ENCODE measurements around the gene FAM72A.
"Not testable (repeated sequence)": the region's sequence is repeated elsewhere in the genome, so short reads cannot be mapped to it uniquely, and the experiment has no call there.

The FAM72A gene

DNA sequence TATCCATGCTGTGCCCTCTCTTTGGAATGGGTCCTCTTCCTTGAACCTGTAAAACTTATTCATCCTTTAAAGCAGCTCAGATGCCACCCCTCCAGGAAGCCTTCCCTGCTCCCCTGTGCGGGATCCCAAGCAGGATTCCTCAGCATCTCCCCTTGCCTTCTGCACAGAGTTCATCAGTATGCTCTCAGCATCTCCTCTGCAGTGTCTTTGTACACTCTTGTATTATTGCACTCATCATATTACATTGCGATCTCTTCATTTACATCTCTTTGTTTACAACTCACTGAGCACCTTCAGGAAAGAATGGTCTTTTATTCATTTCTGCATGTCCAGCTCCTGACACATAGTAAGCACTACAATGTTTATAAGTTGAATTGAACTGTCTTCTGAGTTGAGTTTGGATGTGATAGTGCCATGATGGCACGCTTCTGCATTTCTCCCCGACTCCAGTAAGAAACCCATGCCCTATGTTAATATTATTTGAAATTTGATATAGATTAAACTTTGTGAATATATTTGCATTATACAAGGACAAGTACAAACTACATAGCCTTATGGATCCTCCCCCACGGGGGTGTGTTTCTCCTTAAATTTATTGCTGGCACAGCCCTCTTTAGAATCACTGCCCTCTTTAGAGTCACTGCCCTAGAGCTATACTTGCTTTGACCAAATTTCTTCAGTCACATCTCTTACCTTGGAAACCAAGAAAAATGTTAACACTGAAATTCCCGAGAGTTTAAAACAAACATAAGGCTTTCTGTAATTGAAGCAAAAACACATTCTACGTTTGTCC lies 13.2 kb upstream of the FAM72A start:
- not testable (repeated sequence) for DNase-seq

DNA sequence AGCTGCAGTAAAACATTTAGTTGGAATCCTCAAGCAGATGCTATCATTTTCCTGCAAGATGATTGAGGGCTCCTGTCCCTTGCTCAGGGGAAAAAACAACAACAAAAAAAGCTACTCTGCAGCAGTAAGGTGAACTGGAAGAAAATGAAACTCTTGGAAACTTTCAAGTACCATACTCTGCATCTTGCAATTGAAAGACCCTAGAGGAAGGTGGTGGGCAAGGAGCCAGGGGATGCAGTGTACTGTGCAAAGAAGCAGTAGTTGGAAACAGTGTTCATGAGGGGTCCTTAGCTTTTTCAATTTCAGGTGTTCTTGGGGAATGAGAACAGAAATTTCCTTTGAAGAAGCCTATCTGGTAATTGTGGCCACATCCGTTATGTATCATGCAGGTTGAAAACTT lies 8.2 kb upstream of the FAM72A start:
- not testable (repeated sequence) for DNase-seq

GRCh38 chr1:206205569-206205968 lies 2.9 kb upstream of the FAM72A start:
- not testable (repeated sequence) for DNase-seq

- DNase-seq = peak in 1 of 6 experiments; percentile 10
Measured at GRCh38 chr1:206204871-206205270, 2.2 kb upstream of the FAM72A start.

- DNase-seq = not testable (repeated sequence)
Measured at GRCh38 chr1:206204159-206204511, 1.5 kb upstream of the FAM72A start.

DNA sequence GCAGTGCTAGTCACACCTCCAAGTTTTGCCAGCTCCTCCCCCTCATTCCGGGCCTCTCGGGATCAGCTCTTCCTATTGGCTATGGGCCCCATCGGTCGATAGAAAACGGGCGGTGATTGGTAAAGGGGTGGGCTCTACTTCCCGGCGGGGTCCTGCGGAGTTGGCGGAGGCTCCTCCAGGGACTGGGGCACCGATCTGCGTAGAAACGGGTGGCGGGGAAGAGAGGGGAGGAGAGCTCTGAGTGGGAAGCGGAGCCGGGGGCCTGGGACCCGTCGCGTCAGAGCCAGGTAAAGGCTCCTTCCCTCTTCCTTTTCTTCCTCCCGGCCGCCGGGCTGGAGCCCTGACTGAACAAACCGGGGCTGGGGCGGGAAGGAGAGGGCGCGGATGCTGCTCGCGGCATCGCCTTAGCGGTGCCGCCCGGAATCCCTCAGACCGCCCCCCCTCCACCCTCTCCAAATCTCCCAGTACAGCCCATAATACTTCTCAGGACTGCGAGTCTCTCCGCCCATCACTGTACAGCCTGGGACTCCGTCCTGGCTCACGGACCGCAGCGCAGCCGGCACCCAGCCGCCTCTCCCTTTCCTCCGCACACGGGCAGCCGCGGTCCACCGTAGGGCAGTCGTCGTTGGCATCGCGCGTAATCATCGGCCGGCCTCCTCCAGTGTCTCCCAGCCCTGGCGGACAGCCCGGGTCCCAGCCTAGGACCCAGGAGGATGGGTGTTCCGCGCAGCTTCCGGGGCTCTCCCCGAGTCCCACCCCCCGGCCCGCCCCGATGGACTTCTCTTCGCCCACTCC lies 922 bp upstream of the FAM72A start, which contains the start of gene SRGAP2:
SRGAP2 (plus strand) TSS at position 178 of the 795 bp plus-strand sequence. CDS start 2,430 bp downstream, outside the sequence.
- DNase-seq = peak in 1 of 6 experiments; percentile 74

DNA sequence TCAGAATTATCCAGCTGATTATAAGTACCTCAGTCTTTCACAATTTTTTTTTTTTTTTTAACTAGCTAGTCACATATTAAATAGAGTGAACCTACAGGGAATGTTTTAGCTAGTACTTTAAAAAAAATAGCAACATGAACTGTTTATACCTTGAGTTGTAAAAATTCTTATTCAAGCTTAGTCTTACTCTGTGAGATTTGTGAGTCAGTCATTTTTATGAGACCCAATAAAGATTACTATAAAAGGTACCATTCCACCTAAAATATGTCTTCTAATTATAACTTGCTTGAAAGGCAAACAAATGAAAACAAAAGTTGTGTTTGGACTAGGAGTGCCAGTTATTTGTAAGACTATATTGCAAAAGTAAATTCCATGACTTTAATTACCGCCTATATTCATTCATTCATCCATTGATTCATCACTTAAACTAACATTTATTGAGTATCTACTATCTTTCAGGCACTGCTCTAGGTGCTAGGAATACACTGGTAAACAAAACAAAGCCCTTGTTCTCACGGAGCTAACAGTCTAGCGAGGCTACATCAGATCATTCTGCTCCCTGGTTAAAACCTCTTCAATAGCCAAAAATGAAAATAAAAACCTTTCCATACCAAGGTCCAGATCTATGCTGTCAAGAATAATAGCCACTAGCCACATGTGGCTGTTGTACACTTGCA lies 5.8 kb downstream of the FAM72A start:
- DNase-seq = not testable (repeated sequence)

DNA sequence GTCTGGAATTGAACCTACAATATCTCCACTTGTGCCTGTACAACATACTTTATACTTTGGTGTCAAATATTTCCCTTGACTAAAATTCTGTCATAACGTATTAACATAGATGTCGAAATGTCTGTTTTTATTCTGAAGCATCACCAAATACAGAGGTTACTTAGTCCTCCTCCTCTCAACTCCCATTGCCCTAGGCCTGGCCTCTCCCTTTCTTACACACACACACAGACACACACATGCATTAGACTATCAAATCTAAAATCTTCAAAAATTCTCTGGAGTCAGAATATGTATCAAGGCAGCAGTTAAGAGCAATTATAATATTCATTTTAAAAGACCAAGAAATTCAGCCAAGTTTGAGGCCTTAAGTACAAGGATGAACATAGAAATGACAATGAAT lies 7.5 kb downstream of the FAM72A start:
- DNase-seq = not testable (repeated sequence)

DNA sequence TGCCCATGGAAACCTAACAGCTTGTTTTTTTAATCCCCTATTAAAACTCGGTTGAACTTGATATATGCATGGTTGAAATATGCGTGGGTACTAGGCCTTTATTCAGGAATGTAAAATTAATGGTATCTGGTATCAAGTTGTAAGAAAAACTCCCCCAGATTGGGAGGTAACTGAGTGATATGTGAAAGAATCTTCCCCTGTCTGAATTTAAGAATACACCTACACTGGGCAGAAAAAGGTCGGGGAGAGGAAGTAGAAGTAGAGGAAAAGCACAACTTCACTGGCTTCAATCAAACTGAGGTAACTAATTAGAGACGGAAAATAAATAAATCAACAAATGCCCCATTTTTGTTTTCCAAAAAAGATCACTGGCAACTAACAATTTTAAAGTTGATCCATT lies 15.8 kb downstream of the FAM72A start:
- not testable (repeated sequence) for DNase-seq

GRCh38 chr1:206185778-206186177 lies 16.9 kb downstream of the FAM72A start:
- not testable (repeated sequence) for DNase-seq

- not testable (repeated sequence) for DNase-seq
Measured at GRCh38 chr1:206183788-206184187, 18.9 kb downstream of the FAM72A start.

- DNase-seq = not testable (repeated sequence)
Measured at GRCh38 chr1:206182368-206183317, 20.0 kb downstream of the FAM72A start.

- not testable (repeated sequence) for DNase-seq
Measured at GRCh38 chr1:206179666-206180065, 23.0 kb downstream of the FAM72A start.

DNA sequence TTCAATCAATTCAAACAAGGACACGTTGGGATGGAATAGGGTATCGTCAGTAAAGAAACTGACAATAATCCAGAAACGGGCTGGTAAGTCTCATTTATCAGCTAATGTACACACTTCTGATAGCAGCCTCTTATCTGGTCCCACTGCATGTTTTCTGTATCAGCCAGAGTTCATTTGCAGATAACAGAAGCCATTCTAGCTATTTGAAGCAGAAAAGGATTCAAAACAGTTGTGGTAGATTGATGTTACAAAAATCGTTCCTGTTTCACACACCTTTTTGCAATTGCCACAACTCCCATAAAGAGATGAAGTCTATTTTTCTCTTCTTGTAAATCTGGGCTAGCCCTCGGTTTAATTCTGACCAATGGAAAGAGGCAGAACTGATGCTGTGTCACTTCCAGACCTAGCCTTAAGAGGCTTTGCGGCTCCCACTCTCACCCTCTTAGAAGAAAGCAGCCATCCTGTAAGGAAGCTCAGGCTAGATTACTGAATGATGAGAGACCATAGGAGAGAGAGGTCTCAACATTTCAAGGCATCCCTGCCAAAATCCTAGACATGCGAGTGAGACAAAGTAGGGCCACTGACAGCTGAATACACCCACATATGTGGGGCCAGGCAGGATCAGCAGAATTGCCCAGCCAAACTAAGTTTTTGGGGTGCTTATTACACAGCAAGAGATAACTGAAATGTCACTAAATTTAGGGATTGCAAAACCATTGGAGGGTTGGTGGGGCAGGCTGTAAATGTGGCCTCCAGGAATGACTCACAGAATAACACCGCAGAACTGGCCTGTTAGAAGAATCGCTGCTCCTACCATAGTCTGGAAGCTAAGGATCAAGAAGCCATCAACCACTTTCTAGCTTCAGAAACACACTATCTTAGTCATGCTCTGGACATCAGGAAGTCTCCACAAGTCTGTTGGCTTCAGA lies 24.3 kb downstream of the FAM72A start:
- not testable (repeated sequence) for DNase-seq

- not testable (repeated sequence) for DNase-seq
Measured at GRCh38 chr1:206176114-206176502, 26.5 kb downstream of the FAM72A start.

- DNase-seq = not testable (repeated sequence)
Measured at GRCh38 chr1:206175459-206176113, 27.1 kb downstream of the FAM72A start.

DNA sequence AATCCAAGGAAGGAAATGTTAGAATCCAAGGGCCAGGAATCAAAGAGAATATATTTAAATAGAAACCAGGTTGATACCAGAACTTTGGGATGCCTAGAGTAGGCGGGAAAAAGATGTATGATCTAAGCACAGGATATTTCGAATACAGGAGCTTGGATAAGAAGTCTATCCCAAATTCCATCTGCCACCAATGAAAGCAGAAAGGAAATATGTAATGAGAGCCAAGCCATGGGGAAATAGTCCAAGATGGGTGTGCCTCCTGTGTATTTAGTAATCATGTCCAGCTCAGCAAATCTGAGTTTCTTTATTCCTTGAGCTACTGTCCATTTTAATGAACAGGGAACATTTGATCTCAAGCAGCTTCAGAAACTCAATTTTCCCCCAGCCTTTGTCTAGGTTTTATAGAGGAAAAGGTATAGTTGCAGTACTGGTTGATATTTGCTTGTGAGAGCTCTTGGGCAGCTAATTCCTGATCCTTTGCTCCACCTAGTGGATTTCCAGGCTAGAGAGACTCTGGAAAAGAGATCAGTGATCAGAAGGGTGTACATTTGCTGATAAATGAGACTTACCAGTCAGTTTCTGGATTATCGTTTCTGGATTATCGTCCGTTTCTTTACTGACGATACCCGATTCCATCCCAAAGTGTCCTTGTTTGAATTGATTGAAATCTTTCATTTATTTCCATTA lies 28.3 kb downstream of the FAM72A start:
- not testable (repeated sequence) for DNase-seq

DNA sequence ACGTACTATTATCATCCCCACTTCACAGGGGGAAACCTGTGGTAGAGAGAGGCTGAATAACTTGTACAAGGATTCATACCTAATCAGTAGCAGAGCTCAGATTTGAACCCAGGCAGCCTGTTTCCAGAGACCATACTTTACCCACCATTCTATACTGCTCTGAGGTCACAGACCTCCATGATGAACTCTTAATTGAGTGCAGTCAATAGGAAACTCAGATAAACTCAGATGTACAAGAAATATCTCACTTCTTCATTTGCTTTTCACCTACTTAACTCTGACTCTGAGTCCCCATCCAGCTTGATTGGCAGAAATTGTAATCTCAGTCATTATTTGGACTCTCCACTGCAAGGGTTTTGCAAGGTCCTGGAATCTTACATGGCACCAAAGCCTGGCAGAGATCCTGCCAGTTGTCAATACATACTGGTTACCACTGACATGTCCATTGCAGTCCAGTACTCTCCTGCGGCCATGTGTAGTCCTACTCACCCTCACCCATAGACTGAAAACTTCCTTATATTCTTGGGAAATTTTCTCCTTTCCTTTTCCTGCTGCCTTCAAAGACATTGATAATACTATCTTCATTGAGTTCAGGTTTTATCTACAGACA lies 29.4 kb downstream of the FAM72A start:
- DNase-seq = not testable (repeated sequence)

DNA sequence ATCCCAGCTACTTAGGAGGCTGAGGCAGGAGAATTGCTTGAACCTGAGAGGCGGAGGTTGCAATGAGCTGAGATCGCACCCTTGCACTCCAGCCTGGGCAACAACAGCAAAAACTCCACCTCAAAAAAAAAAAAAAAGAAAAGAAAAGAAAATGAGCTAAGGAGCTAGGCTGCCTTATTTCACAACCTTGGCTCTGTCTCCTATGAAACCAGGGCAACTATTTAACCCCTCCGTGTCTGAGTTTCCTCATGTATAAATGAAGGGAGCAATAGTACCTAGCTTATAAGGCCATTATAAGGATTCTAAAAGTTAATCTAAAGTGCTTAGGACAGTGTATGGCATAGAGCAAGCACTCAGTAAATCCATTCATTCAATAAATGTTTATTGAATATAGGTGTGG lies 32.8 kb downstream of the FAM72A start:
- DNase-seq = not testable (repeated sequence)
